Mesendoderm (in vitro differentiated cells): ENCODE measurements around the gene SMIM11. TPM values are rescaled to one million over a fixed set of nuclear protein-coding genes. Genes with fewer than 3 reads are reported as not detected.
"Not testable (repeated sequence)": the region's sequence is repeated elsewhere in the genome, so short reads cannot be mapped to it uniquely, and the experiment has no call there.

Source experiments
- DNase-seq: peaks from one replicate; pipeline ENCODE4 v3.0.0; 2013
- H2AK5ac ChIP-seq: 2 replicates; pipeline ENCODE4 v1.6.1; 2013; ENCODE audit warnings: low read length, inconsistent platforms
- H2BK120ac ChIP-seq: 2 replicates; pipeline ENCODE4 v1.6.1; 2013; ENCODE audit warnings: low read depth, mild to moderate bottlenecking, low read length, moderate library complexity, mixed read lengths
- H2BK15ac ChIP-seq: replicated peaks from 2 replicates; pipeline ENCODE4 v1.6.1; 2013; ENCODE audit warnings: low read depth, mild to moderate bottlenecking, moderate library complexity
- H2BK5ac ChIP-seq: 2 replicates; pipeline ENCODE4 v1.6.1; 2013; ENCODE audit warnings: low read length, inconsistent platforms
- H3K18ac ChIP-seq: 2 replicates; pipeline ENCODE4 v1.6.1; 2013; ENCODE audit warnings: mild to moderate bottlenecking, low read length, mixed read lengths
- H3K23ac ChIP-seq: one replicate; pipeline ENCODE4 v1.6.1; 2013; ENCODE audit warnings: low read length
- H3K27ac ChIP-seq: 2 replicates; pipeline ENCODE4 v1.5.1; 2013; ENCODE audit warnings: low read depth, mild to moderate bottlenecking, inconsistent platforms, low read length, moderate library complexity
- H3K27me3 ChIP-seq: 2 replicates; pipeline ENCODE4 v1.6.1; 2013; ENCODE audit warnings: low read length, control low read depth, mild to moderate bottlenecking, inconsistent platforms; ENCODE audit not compliant: insufficient read depth, poor library complexity
- H3K36me3 ChIP-seq: 2 replicates; pipeline ENCODE4 v1.6.1; 2013; ENCODE audit warnings: low read length, inconsistent platforms; ENCODE audit not compliant: control insufficient read depth, insufficient read depth
- H3K4ac ChIP-seq: one replicate; pipeline ENCODE4 v1.6.1; 2013; ENCODE audit warnings: low read depth, mild to moderate bottlenecking, low read length, moderate library complexity
- H3K4me1 ChIP-seq: 2 replicates; pipeline ENCODE4 v1.6.1; 2013; ENCODE audit warnings: low read depth, low read length, inconsistent platforms; ENCODE audit not compliant: control insufficient read depth
- H3K4me2 ChIP-seq: 2 replicates; pipeline ENCODE4 v1.6.1; 2013; ENCODE audit warnings: low read length
- H3K4me3 ChIP-seq: 2 replicates; pipeline ENCODE4 v1.5.1; 2013; ENCODE audit warnings: mild to moderate bottlenecking, low read length
- H3K56ac ChIP-seq: one replicate; pipeline ENCODE4 v1.6.1; 2013; ENCODE audit warnings: low read length
- H3K79me1 ChIP-seq: 2 replicates; pipeline ENCODE4 v1.6.1; 2013; ENCODE audit warnings: low read length, inconsistent platforms
- H3K79me2 ChIP-seq: 2 replicates; pipeline ENCODE4 v1.6.1; 2013; ENCODE audit warnings: mild to moderate bottlenecking, low read length; ENCODE audit not compliant: control insufficient read depth, insufficient read depth
- H3K9ac ChIP-seq: 2 replicates; pipeline ENCODE4 v1.6.1; 2013; ENCODE audit warnings: low read length, inconsistent platforms
- H4K5ac ChIP-seq: one replicate; pipeline ENCODE4 v1.6.1; 2013; ENCODE audit warnings: low read length
- H4K8ac ChIP-seq: one replicate; pipeline ENCODE4 v1.6.1; 2013; ENCODE audit warnings: low read depth, mild to moderate bottlenecking, control low read depth, low read length, moderate library complexity
- WGBS: extraction: QIAGEN DNeasy Blood & Tissue Kit; methylation state at CpG from one replicate; pipeline ENCODE4 v1.1.7; 2013; ENCODE audit warnings: low lambda C conversion rate, missing lambda C conversion rate; ENCODE audit not compliant: insufficient coverage; ENCODE audit errors: extremely low coverage; 5-methylcytosine and 5-hydroxymethylcytosine counted together
- polyA plus RNA-seq, 2 experiments: library from polyadenylated mRNA; stranded (reverse); fragments of 200-250 nt; gene quantifications; one replicate each; pipeline ENCODE4 v1.2.3, GENCODE V29; 2013

SMIM11 gene, protein sequence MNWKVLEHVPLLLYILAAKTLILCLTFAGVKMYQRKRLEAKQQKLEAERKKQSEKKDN
- polyA plus RNA-seq (2013, experiment 1 of 2) = 3.4 TPM
- 6.4 TPM for polyA plus RNA-seq (2013, experiment 2 of 2)

DNA sequence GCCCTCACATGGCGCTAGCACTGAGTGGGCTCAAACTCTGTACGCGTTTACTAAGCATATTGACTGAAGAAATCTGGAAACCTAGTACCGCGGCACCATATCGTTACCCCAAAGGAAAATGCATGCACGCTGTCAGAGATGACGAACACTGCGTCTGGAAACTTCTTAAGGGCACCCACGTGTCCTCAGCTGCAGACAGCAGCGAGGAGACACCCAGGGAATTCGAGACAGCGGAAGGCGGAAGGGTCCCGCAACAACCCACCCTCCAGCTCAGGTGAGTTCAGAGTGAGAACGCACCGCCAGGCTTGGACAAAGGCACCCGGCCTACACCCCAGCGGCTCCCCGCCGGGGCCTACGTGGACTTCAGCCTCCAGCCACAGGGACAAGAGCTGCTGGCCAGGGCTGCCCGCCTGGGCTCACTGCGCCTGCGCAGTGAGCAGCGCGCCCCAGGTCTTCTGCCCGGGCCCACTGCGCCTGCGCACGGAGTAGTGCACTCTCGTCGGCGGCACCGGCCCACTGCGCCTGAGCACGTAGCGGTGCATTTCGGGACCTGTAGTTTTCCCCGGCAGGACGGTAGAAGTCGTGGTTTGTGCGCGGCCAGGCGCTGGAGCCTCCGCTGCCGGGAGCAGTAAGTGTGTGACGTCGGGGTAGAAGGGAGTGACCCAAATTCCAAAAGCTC is at the start of gene SMIM11:
Gene SMIM11 (plus strand): TSS at position 568 of the 679 bp plus-strand sequence. CDS start 3,998 bp downstream, outside the sequence.
- H3K9ac ChIP-seq, H3K27ac ChIP-seq, DNase-seq, H3K36me3 ChIP-seq, H4K5ac ChIP-seq, H4K8ac ChIP-seq, H2BK15ac ChIP-seq, H2BK120ac ChIP-seq, H3K27me3 ChIP-seq, H3K79me1 ChIP-seq, H3K4me3 ChIP-seq, H3K4me2 ChIP-seq, H3K23ac ChIP-seq, H3K56ac ChIP-seq, H3K4me1 ChIP-seq, H3K18ac ChIP-seq, H2BK5ac ChIP-seq, H2AK5ac ChIP-seq, H3K4ac ChIP-seq, H3K79me2 ChIP-seq: not testable (repeated sequence)
- WGBS = no CpG with 5 or more reads among the region's 49 CpGs

DNA sequence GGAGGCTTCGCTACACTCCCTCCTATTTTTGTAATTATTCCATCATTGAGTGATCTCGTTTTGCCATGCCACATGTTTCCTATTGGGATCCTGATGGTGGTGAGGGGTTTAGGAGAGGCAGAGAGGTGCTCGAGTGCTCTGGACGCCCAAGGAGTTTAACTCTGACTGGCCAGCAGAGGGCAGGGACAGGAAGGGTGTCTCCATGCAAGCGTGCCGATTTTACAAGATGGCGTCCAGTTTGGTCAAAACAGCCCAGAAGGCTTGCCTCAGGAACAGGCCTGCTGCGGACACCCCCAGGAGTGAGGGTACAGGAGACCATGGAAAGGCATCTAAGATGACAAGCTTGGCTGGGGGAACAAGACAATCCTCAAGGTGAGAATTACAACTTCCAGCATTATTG is 45.3 kb upstream of the SMIM11 start:
- no peaks in the 10 kb centered on the region for H3K27me3 ChIP-seq

DNA sequence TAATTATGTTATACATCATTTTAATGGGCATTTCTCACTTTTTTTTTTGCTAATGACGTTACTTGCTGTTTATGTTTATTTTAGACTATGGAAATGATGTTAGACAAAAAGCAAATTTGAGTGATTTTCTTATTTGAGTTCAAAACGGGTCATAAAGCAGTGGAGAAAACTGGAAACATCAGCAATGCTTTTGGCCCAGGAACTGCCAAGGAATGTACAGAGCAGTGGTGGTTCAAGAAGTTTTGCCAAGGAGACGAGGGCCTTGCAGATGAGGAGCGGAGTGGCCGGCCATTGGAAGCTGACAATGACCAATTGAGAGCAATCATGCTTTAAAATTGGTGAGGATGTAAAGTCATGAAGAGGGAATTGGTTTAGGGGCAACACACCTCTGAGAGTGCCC is 43.6 kb upstream of the SMIM11 start:
- Histone ChIP-seq H3K27me3 (no peaks in the 10 kb centered on the region), H3K18ac (no peak overlapping the region), H3K4me1 (no peaks in the 10 kb centered on the region), H4K8ac (no peak overlapping the region), H3K4ac (no peak overlapping the region), H3K4me2 (no peak overlapping the region), H3K79me1 (no peaks in the 10 kb centered on the region), H3K36me3 (no peaks in the 10 kb centered on the region), H3K27ac (no peak overlapping the region), H3K56ac (no peak overlapping the region), H2BK5ac (no peak overlapping the region), H2BK120ac (no peak overlapping the region), H3K79me2 (no peaks in the 10 kb centered on the region), H3K23ac (no peak overlapping the region), H3K4me3 (no peak overlapping the region), H4K5ac (no peak overlapping the region), H2AK5ac (no peak overlapping the region), H3K9ac (no peak overlapping the region), H2BK15ac (no peak overlapping the region)
- WGBS = no CpG with 5 or more reads among the region's 5 CpGs
- DNase-seq = no peak

More for the DNA sequence above, 45.3 kb upstream of the SMIM11 start:
- Histone ChIP-seq H3K4me3 (no peak overlapping the region), H4K8ac (no peak overlapping the region), H2BK120ac (no peak overlapping the region), H2BK5ac (no peak overlapping the region), H2BK15ac (no peak overlapping the region), H3K4ac (no peak overlapping the region), H3K36me3 (no peaks in the 10 kb centered on the region), H3K18ac (no peak overlapping the region), H3K23ac (no peak overlapping the region), H3K56ac (no peak overlapping the region), H3K79me2 (no peaks in the 10 kb centered on the region), H4K5ac (no peak overlapping the region), H3K79me1 (no peaks in the 10 kb centered on the region), H2AK5ac (no peak overlapping the region), H3K27ac (no peak overlapping the region), H3K4me1 (no peaks in the 10 kb centered on the region), H3K4me2 (no peak overlapping the region), H3K9ac (no peak overlapping the region)
- peak; percentile 15 for DNase-seq
- WGBS = no CpG with 5 or more reads among the region's 8 CpGs

DNA sequence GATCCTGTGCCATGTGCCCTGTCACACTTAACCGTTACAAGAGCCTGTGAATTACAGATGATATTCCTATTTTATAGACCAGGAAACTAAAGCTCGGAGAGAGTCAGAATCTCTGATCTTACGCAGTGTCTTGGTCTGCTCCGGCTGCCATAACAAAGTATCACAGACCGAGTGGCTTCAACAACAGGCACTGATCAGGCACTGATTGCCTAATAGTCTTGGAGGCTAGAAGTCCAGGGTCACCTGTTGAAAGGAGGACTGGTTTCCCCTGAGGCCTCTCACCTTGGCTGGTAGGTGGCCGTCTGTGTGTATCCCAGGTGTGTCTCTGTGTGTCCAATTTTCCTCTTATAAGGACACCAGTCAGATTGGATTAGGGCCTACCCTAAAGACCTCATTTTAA is 43.0 kb upstream of the SMIM11 start:
- H3K36me3 ChIP-seq = no peaks in the 10 kb centered on the region
- no CpG with 5 or more reads among the region's 6 CpGs for WGBS
- no peak overlapping the region for H3K56ac ChIP-seq
- no peak overlapping the region for H4K5ac ChIP-seq
- H3K27me3 ChIP-seq = no peaks in the 10 kb centered on the region
- no peak overlapping the region for H3K4me2 ChIP-seq
- no peaks in the 10 kb centered on the region for H3K4me1 ChIP-seq
- H2BK120ac ChIP-seq = no peak overlapping the region
- H2BK5ac ChIP-seq = no peak overlapping the region
- H3K79me1 ChIP-seq = no peaks in the 10 kb centered on the region
- H2AK5ac ChIP-seq = no peak overlapping the region
- H3K9ac ChIP-seq = no peak overlapping the region
- H3K18ac ChIP-seq = no peak overlapping the region
- H2BK15ac ChIP-seq = no peak overlapping the region
- H3K27ac ChIP-seq = no peak overlapping the region
- no peak overlapping the region for H4K8ac ChIP-seq
- no peak for DNase-seq
- no peak overlapping the region for H3K23ac ChIP-seq
- no peak overlapping the region for H3K4me3 ChIP-seq
- H3K4ac ChIP-seq = no peak overlapping the region
- H3K79me2 ChIP-seq = no peaks in the 10 kb centered on the region

DNA sequence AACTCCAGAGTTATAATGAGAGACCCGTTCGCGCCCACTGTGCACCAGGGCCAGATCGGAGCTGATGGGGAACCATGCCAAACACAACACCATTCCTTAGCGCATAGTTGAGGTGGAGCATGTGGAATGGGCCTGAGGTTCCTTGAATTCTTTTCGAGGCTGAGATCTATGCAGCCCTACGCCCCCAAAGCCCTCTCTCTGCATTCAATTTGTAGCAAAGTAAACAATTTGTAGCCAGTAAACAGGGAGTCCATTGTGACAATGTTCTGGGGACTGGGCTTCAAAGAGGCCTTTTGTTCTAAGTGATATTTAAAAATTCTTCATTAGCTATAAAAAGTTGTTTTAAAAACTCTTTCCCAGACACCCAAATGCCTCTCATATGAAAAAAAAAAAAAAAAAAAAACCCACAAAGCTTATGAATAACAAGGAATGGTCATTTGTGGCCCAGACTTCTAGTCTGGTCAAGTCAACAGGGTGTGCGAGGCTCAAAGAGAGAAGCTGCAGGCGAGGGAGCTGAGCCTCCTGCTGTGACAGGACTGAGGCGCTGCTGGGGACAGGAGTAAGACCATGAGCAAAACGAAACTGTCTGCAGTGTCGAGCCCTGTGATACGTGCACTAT is 42.1 kb upstream of the SMIM11 start:
- Histone ChIP-seq H3K9ac (no peak overlapping the region), H3K4me1 (no peaks in the 10 kb centered on the region), H2BK120ac (no peak overlapping the region), H3K56ac (no peak overlapping the region), H3K23ac (no peak overlapping the region), H3K4ac (no peak overlapping the region), H3K4me2 (no peak overlapping the region), H3K79me1 (no peaks in the 10 kb centered on the region), H4K8ac (no peak overlapping the region), H2BK5ac (no peak overlapping the region), H3K18ac (no peak overlapping the region), H3K79me2 (no peaks in the 10 kb centered on the region), H3K4me3 (no peak overlapping the region), H2BK15ac (no peak overlapping the region), H4K5ac (no peak overlapping the region), H3K36me3 (no peaks in the 10 kb centered on the region), H2AK5ac (no peak overlapping the region), H3K27me3 (no peaks in the 10 kb centered on the region), H3K27ac (no peak overlapping the region)
- DNase-seq = no peak
- WGBS = no CpG with 5 or more reads among the region's 13 CpGs
